Esophagus squamous epithelium (tissue), 5 donors: ENCODE results near the gene MAP3K9. TPM values are rescaled to one million over a fixed set of nuclear protein-coding genes. Genes with fewer than 3 reads are reported as not detected.
A peak's percentile ranks its signal among the peaks of the same experiment; 100 is the strongest.

ENCODE experiments used
- DNase-seq: peaks from one replicate; lab custom pipeline; 2025; lab: John Stamatoyannopoulos, UW
- H3K27ac ChIP-seq, 4 donors: fragments of 200-600 bp; sonication (generic); one replicate each; pipeline ENCODE4 v1.5.1; 2016 to 2019; ENCODE audit warnings: mild to moderate bottlenecking in 1 of 4
- H3K27me3 ChIP-seq, 4 donors: fragments of 200-600 bp; sonication (generic); 1 replicate in 3 of 4; 2 replicates in 1 of 4; pipeline versions ENCODE4 v1.5.1 to v1.6.0; 2017 to 2021; ENCODE audit warnings: antibody characterized with exemption in 1 of 4
- H3K36me3 ChIP-seq, 3 donors: fragments of 200-600 bp; sonication (generic); one replicate each; pipeline ENCODE4 v1.5.1; 2016 to 2019
- H3K4me1 ChIP-seq, 3 donors: fragments of 200-600 bp; sonication (generic); one replicate each; pipeline ENCODE4 v1.5.1; 2017 to 2019
- H3K4me3 ChIP-seq, 4 donors: fragments of 200-600 bp; sonication (generic); 1 replicate in 3 of 4; 2 replicates in 1 of 4; pipeline ENCODE4 v1.5.1; 2016 to 2019; ENCODE audit warnings: mild to moderate bottlenecking in 2 of 4, moderate library complexity in 1 of 4
- H3K9me3 ChIP-seq, 3 donors: fragments of 200-600 bp; sonication (generic); one replicate each; pipeline ENCODE4 v1.5.1; 2016 to 2019
- POLR2A ChIP-seq, 4 donors: fragments of 450-650 bp; IDR thresholded peaks; one replicate each; pipeline ENCODE4 v1.6.1; 2017; ENCODE audit warnings: antibody characterized with exemption in 4 of 4, mild to moderate bottlenecking in 4 of 4, moderate library complexity in 3 of 4
- WGBS, 2 donors: methylation state at CpG; one replicate each; pipeline ENCODE4 v1.1.5; 2018; 5-methylcytosine and 5-hydroxymethylcytosine counted together
- intact Hi-C: fragments of 100-400 bp; cut with DNase I; formaldehyde crosslinking; loops from one replicate; pipeline ENCODE4 v1.15.0; 2022
- total RNA-seq, 4 donors: library from RNA; depleted of rRNA; stranded (reverse); fragments of >200 nt; gene quantifications; one replicate each; pipeline ENCODE4 v1.1.0, GENCODE V29; 2016
- TF ChIP-seq, protein P1 (sequence below), 6 experiments: fragments of 450-650 bp in 4 of 6; fragments of 200-600 bp in 2 of 6; sonication (generic) in 2 of 6; IDR thresholded peaks; one replicate each; pipeline ENCODE4 v1.5.1; 2016 to 2019; ENCODE audit warnings: antibody characterized with exemption in 6 of 6, mild to moderate bottlenecking in 4 of 6, moderate library complexity in 4 of 6
- donor health status: DM: yes; HTN: yes; CAD: no.

MAP3K9 gene
- total RNA-seq, 4 donors from 2014 or later: 8.1 to 34.0 (median 14.7) TPM

DNA sequence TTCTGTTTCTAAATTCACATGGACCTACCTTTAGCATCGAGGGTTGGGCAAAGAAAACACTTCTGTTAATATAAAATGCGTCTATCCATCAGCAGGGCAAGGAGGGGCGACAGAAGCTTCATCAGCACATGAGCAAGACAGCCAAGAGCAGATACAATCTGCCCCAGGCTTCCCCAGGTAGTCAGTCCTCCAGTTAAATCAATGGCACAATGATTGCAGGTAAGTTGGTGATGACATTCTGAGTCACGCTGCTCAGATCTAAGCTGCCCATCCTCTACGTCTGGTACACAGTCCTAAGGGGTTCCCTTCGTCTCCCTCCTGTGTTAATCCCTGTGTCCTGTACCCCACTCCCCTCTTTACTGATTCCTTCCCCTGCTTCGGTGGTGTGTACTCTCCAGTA lies 38.8 kb downstream of the MAP3K9 start:
- intact Hi-C loops: no loop called here
- DNase-seq: no peak
- H3K9me3 ChIP-seq: no peaks in the 10 kb centered on the region
- no peak for TF ChIP-seq POLR2A (IDR thresholded peaks at IDR 0.05)
- TF ChIP-seq, protein P1, sequence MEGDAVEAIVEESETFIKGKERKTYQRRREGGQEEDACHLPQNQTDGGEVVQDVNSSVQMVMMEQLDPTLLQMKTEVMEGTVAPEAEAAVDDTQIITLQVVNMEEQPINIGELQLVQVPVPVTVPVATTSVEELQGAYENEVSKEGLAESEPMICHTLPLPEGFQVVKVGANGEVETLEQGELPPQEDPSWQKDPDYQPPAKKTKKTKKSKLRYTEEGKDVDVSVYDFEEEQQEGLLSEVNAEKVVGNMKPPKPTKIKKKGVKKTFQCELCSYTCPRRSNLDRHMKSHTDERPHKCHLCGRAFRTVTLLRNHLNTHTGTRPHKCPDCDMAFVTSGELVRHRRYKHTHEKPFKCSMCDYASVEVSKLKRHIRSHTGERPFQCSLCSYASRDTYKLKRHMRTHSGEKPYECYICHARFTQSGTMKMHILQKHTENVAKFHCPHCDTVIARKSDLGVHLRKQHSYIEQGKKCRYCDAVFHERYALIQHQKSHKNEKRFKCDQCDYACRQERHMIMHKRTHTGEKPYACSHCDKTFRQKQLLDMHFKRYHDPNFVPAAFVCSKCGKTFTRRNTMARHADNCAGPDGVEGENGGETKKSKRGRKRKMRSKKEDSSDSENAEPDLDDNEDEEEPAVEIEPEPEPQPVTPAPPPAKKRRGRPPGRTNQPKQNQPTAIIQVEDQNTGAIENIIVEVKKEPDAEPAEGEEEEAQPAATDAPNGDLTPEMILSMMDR (IDR thresholded peaks at IDR 0.05): no peak
- H3K27me3 ChIP-seq: no peaks in the 10 kb centered on the region
- no peaks in the 10 kb centered on the region for H3K36me3 ChIP-seq
- WGBS, 2 donors: 48 to 68% methylated on average over 6 to 7 of the region's 7 CpGs
- no peak overlapping the region for H3K27ac ChIP-seq
- no peak overlapping the region for H3K4me3 ChIP-seq
- H3K4me1 ChIP-seq: peaks cover 0 to 19% (median 0%) of the 10 kb centered on the region in 3 donors

DNA sequence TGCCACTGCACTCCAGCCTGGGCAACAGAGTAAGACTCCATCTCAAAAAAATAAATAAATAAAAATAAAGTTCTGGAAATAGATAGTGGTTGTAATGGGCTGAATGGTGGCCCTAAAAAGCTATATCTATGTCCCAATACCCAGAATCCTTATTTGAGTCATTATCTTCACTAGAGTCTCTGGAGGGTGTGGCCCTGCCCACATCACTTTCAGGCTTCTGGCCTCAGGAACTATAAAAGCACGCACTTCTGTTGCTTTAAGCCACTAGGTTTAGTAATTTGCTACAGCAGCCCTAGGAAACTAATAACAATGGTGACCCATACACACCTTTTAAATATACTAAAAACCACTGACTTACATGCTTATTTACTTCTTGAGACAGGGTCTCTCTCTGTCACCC lies 49.9 kb downstream of the MAP3K9 start:
- DNase-seq: no peak
- WGBS, 2 donors: 86 to 92% methylated on average over 1 of the region's 1 CpG
- H3K36me3 ChIP-seq: peaks cover 0 to 27% (median 0%) of the 10 kb centered on the region in 3 donors
- no peak overlapping the region for H3K4me3 ChIP-seq
- no peak overlapping the region for H3K27ac ChIP-seq
- H3K4me1 ChIP-seq: peaks cover 0 to 16% (median 6%) of the 10 kb centered on the region in 3 donors
- TF ChIP-seq POLR2A (IDR thresholded peaks at IDR 0.05): no peak
- TF ChIP-seq, protein P1 (IDR thresholded peaks at IDR 0.05): no peak
- H3K27me3 ChIP-seq: no peaks in the 10 kb centered on the region
- intact Hi-C loops: no loop called here
- H3K9me3 ChIP-seq: no peaks in the 10 kb centered on the region

DNA sequence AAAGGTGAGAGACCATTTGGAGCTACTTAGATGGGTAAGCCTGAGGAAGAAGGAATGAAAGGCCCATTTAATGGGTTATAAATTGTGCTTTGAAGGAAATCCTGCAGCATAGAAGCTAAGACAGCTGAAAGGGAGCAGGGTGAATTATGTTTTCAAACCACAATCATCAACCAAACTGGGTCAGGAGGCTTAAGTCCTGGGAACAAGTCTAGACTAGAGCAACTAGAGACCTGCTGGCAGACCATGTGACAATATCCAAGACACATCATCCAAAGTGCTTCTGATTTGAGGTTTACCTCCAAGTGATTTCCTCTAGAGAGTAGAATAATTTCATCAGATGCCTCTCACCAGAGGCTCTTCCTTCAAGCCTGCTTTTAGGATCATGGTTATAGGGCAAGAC lies 53.7 kb downstream of the MAP3K9 start:
- Histone ChIP-seq H3K4me3 (no peak overlapping the region), H3K27ac (peak overlapping the region in 1 of 4 donors; percentile 51), H3K4me1 (peaks cover 0 to 16% (median 6%) of the 10 kb centered on the region in 3 donors), H3K27me3 (no peaks in the 10 kb centered on the region), H3K36me3 (peaks cover 0 to 41% (median 0%) of the 10 kb centered on the region in 3 donors), H3K9me3 (no peaks in the 10 kb centered on the region)
- no peak for DNase-seq
- TF ChIP-seq, protein P1 (IDR thresholded peaks at IDR 0.05): no peak
- TF ChIP-seq POLR2A (IDR thresholded peaks at IDR 0.05): no peak
- intact Hi-C loops: no loop called here

DNA sequence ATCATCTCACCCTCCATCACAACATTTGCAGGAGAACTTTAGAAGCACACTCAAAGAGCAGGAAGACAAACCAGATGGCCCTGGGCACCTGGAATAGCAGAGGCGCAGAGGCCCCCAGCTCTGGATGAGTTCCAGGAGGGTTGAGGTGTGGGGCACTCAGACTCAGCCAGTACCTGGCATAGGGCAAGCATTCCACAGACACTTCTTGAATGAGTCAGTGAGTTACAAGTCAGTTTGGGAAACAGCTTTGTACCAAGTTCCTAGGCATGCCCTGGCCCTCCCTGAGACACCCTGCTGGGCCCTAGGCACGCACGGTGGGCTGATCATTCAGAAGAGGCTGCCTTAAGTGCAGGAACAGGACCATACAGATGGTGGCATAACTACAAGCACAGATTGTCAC lies 54.3 kb downstream of the MAP3K9 start:
- Histone ChIP-seq H3K27ac (peak overlapping the region in 1 of 4 donors; percentile 51), H3K36me3 (peaks cover 0 to 35% (median 0%) of the 10 kb centered on the region in 3 donors), H3K4me3 (no peak overlapping the region), H3K27me3 (no peaks in the 10 kb centered on the region), H3K9me3 (no peaks in the 10 kb centered on the region), H3K4me1 (peaks cover 0 to 16% (median 6%) of the 10 kb centered on the region in 3 donors)
- 57% methylated on average over 3 of the region's 3 CpGs; no CpG with 5 or more reads in 1 of the 2 donors for WGBS, 2 donors
- TF ChIP-seq POLR2A (IDR thresholded peaks at IDR 0.05): no peak
- TF ChIP-seq, protein P1 (IDR thresholded peaks at IDR 0.05): no peak
- intact Hi-C loops: no loop called here
- DNase-seq: no peak

DNA sequence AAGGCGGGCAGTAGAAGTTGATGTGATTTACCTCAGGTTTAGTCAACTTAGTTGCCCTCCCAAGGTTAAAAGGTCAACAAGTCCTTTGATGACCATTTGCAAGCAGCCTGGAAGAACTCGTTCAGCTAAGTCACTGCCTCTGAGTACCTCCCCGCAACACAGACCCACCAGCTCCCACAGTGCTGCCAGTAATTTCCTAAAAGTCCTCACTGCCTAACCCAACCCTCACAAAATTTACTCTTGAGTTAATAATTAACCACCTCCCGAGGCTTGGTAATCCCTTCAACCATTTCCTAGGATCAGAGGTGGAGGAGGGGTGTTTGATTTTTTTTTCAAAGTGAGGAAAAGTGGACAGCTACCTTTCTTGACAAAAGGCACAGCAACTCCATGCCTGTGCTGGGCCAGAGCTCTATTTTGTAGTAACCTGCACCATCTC lies 55.8 kb downstream of the MAP3K9 start:
- TF ChIP-seq, protein P1 (IDR thresholded peaks at IDR 0.05): no peak
- TF ChIP-seq POLR2A (IDR thresholded peaks at IDR 0.05): no peak
- intact Hi-C loops: no loop called here
- DNase-seq: no peak
- no peaks in the 10 kb centered on the region for H3K9me3 ChIP-seq
- WGBS, 2 donors: 85 to 89% methylated on average over 3 to 4 of the region's 4 CpGs
- no peak overlapping the region for H3K27ac ChIP-seq
- peaks cover 0 to 16% (median 6%) of the 10 kb centered on the region in 3 donors for H3K4me1 ChIP-seq
- H3K4me3 ChIP-seq: no peak overlapping the region
- no peaks in the 10 kb centered on the region for H3K27me3 ChIP-seq
- H3K36me3 ChIP-seq: peaks cover 0 to 35% (median 0%) of the 10 kb centered on the region in 3 donors
